ENCODE results near the gene TAS1R3. TPM values are rescaled to one million over a fixed set of nuclear protein-coding genes. Genes with fewer than 3 reads are reported as not detected.
"Not testable (repeated sequence)": the region's sequence is repeated elsewhere in the genome, so short reads cannot be mapped to it uniquely, and the experiment has no call there.

TAS1R3 gene
- total RNA-seq, 1 donor from 2014 or later = 0.32 TPM

GRCh38 chr1:1315435-1315954 is 15.6 kb upstream of the TAS1R3 start:
- Mint-ChIP-seq H3K4me1 (ENCODE audit: low read depth) (no peaks in the 10 kb centered on the region), H3K27ac (no peak overlapping the region), H3K27me3 (ENCODE audit: low read depth) (no peaks in the 10 kb centered on the region), H3K4me3 (ENCODE audit: low read depth) (no peak overlapping the region), H3K36me3 (ENCODE audit: low read depth) (peaks cover 48% of the 10 kb centered on the region), H3K9me3 (no peaks in the 10 kb centered on the region)
- no peak for DNase-seq (ENCODE audit: low spot score)
- intact Hi-C loops (cut with micrococcal nuclease) = no loop called here

- peaks cover 44% of the 10 kb centered on the region for H3K36me3 Mint-ChIP-seq (ENCODE audit: low read depth)
- intact Hi-C loops (cut with micrococcal nuclease); H3K4me3 Mint-ChIP-seq (ENCODE audit: low read depth); DNase-seq (ENCODE audit: low spot score); H3K27ac Mint-ChIP-seq; H3K27me3 Mint-ChIP-seq (ENCODE audit: low read depth); H3K9me3 Mint-ChIP-seq; H3K4me1 Mint-ChIP-seq (ENCODE audit: low read depth): not testable (repeated sequence)
Observed at GRCh38 chr1:1316199-1316598, 14.9 kb upstream of the TAS1R3 start.

DNA sequence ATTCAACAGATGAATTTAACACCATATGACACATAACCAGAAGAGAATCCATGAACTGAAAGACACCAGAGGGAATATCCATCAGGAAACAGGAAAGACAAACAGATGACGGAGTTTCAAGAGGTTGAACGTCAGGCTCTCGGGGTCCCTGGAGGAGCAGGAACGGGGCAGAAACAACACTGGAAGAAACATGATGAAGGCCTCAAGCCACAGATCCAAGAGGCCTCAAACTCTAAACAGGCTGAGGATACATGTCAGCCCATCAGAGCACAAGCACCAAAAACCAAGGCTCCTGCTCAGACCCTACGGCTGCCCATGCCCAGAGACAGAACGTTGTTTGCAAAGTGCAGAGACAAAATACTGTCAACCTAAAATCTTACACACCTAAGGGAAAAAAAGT is 13.7 kb upstream of the TAS1R3 start:
- Mint-ChIP-seq H3K4me1 (ENCODE audit: low read depth) (peaks cover 4% of the 10 kb centered on the region), H3K4me3 (ENCODE audit: low read depth) (no peak overlapping the region), H3K36me3 (ENCODE audit: low read depth) (peaks cover 49% of the 10 kb centered on the region), H3K27ac (no peak overlapping the region), H3K27me3 (ENCODE audit: low read depth) (no peaks in the 10 kb centered on the region), H3K9me3 (no peaks in the 10 kb centered on the region)
- intact Hi-C loops (cut with micrococcal nuclease) = no loop called here
- no peak for DNase-seq (ENCODE audit: low spot score)

GRCh38 chr1:1318131-1318652 is 12.9 kb upstream of the TAS1R3 start:
- Mint-ChIP-seq H3K9me3 (no peaks in the 10 kb centered on the region), H3K4me1 (ENCODE audit: low read depth) (peaks cover 7% of the 10 kb centered on the region), H3K27ac (no peak overlapping the region), H3K27me3 (ENCODE audit: low read depth) (no peaks in the 10 kb centered on the region), H3K4me3 (ENCODE audit: low read depth) (no peak overlapping the region), H3K36me3 (ENCODE audit: low read depth) (peaks cover 47% of the 10 kb centered on the region)
- intact Hi-C loops (cut with micrococcal nuclease) = no loop called here
- no peak for DNase-seq (ENCODE audit: low spot score)

- Mint-ChIP-seq H3K27ac (no peak overlapping the region), H3K27me3 (ENCODE audit: low read depth) (no peaks in the 10 kb centered on the region), H3K9me3 (no peaks in the 10 kb centered on the region), H3K4me3 (ENCODE audit: low read depth) (no peak overlapping the region), H3K4me1 (ENCODE audit: low read depth) (peaks cover 11% of the 10 kb centered on the region), H3K36me3 (ENCODE audit: low read depth) (peaks cover 46% of the 10 kb centered on the region)
- no peak for DNase-seq (ENCODE audit: low spot score)
- intact Hi-C loops (cut with micrococcal nuclease) = no loop called here
Observed at GRCh38 chr1:1318777-1319645, 12.1 kb upstream of the TAS1R3 start.

DNA sequence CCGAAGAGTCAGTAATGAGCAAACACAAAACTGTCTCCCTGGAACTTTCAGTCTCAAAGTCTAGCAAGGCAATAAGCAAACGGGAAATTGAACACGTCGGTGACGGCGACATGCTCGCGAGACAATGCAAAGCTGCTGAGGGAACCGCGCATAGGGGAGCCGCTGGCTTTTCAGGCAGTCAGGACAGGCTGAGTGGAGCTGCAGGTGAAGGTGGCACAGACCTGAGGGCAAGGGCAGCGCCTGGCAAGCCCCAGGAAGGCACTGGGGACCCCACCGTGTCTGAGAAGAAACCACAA is 11.5 kb upstream of the TAS1R3 start:
- Mint-ChIP-seq H3K4me1 (ENCODE audit: low read depth) (peaks cover 11% of the 10 kb centered on the region), H3K4me3 (ENCODE audit: low read depth) (no peak overlapping the region), H3K27ac (no peak overlapping the region), H3K9me3 (no peaks in the 10 kb centered on the region), H3K27me3 (ENCODE audit: low read depth) (no peaks in the 10 kb centered on the region), H3K36me3 (ENCODE audit: low read depth) (peaks cover 46% of the 10 kb centered on the region)
- DNase-seq (ENCODE audit: low spot score) = no peak
- intact Hi-C loops (cut with micrococcal nuclease) = no loop called here

GRCh38 chr1:1320666-1321448 is 10.2 kb upstream of the TAS1R3 start:
- Mint-ChIP-seq H3K4me1 (ENCODE audit: low read depth) (peaks cover 15% of the 10 kb centered on the region), H3K27ac (no peak overlapping the region), H3K4me3 (ENCODE audit: low read depth) (no peak overlapping the region), H3K9me3 (no peaks in the 10 kb centered on the region), H3K36me3 (ENCODE audit: low read depth) (peaks cover 38% of the 10 kb centered on the region), H3K27me3 (ENCODE audit: low read depth) (no peaks in the 10 kb centered on the region)
- DNase-seq (ENCODE audit: low spot score) = no peak
- intact Hi-C loops (cut with micrococcal nuclease) = no loop called here

GRCh38 chr1:1321477-1321876 is 9.6 kb upstream of the TAS1R3 start:
- no peak overlapping the region for H3K27ac Mint-ChIP-seq
- peaks cover 18% of the 10 kb centered on the region for H3K4me1 Mint-ChIP-seq (ENCODE audit: low read depth)
- H3K36me3 Mint-ChIP-seq (ENCODE audit: low read depth) = peaks cover 33% of the 10 kb centered on the region
- intact Hi-C loops (cut with micrococcal nuclease) = no loop called here
- no peaks in the 10 kb centered on the region for H3K9me3 Mint-ChIP-seq
- no peak for DNase-seq (ENCODE audit: low spot score)
- H3K4me3 Mint-ChIP-seq (ENCODE audit: low read depth) = no peak overlapping the region
- H3K27me3 Mint-ChIP-seq (ENCODE audit: low read depth) = no peaks in the 10 kb centered on the region

DNA sequence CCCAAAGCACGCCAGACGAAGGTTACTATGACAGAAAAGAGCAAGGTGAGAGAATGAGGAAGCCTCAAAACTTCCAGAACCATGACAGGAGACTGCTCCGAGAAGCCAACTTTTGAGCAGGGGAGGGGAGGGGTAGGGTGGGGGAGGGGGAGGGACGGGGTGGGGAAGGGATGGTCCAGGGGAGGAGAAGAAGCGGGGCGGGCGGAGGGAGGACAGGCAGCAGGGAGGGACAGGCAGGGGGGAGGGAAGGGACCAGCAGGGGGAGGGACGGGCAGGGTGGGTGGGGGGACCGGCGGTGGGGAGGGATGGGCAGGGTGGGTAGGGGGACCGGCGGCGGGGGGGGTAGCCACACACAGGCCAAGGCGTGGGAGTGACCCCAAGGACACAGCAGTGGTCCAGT is 8.7 kb upstream of the TAS1R3 start:
- H3K9me3 Mint-ChIP-seq = no peaks in the 10 kb centered on the region
- peak overlapping the region; percentile 87 for H3K4me3 Mint-ChIP-seq (ENCODE audit: low read depth)
- intact Hi-C loops (cut with micrococcal nuclease) = no loop called here
- no peak for DNase-seq (ENCODE audit: low spot score)
- peak overlapping the region; percentile 67 for H3K27ac Mint-ChIP-seq
- peaks cover 18% of the 10 kb centered on the region for H3K4me1 Mint-ChIP-seq (ENCODE audit: low read depth)
- no peaks in the 10 kb centered on the region for H3K27me3 Mint-ChIP-seq (ENCODE audit: low read depth)
- peaks cover 31% of the 10 kb centered on the region for H3K36me3 Mint-ChIP-seq (ENCODE audit: low read depth)

DNA sequence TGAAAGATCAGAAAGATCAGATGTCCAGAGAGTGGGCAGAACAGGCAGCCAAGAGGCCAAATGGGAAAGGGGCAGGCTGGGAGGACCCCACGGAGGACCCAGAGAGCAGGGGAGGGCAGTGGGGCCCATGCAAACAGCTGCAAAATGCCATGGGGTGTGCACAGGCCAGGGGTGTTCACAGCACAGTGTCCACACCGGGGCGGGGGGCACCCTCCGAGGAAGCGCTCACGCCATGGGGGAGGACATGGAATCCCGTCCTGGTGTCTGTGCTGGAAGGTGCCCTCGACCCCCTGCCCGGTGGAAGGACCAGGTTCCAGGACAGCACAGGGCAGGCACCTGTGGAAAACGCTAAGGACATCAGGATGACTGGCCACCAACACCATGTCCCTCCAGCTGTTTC is 8.1 kb upstream of the TAS1R3 start:
- intact Hi-C loops (cut with micrococcal nuclease) = no loop called here
- H3K27ac Mint-ChIP-seq = peak overlapping the region; percentile 67
- no peak for DNase-seq (ENCODE audit: low spot score)
- peak overlapping the region; percentile 87 for H3K4me3 Mint-ChIP-seq (ENCODE audit: low read depth)
- no peaks in the 10 kb centered on the region for H3K27me3 Mint-ChIP-seq (ENCODE audit: low read depth)
- peaks cover 30% of the 10 kb centered on the region for H3K36me3 Mint-ChIP-seq (ENCODE audit: low read depth)
- peaks cover 18% of the 10 kb centered on the region for H3K4me1 Mint-ChIP-seq (ENCODE audit: low read depth)
- no peaks in the 10 kb centered on the region for H3K9me3 Mint-ChIP-seq

GRCh38 chr1:1324084-1324523 is 7.0 kb upstream of the TAS1R3 start:
- peaks cover 18% of the 10 kb centered on the region for H3K4me1 Mint-ChIP-seq (ENCODE audit: low read depth)
- H3K27ac Mint-ChIP-seq = no peak overlapping the region
- intact Hi-C loops (cut with micrococcal nuclease) = loop anchor here (1.0 kb wide), 1 partner anchor 16 kb away; the partner anchor contains the start of gene PUSL1
- peak overlapping the region; percentile 90 for H3K4me3 Mint-ChIP-seq (ENCODE audit: low read depth)
- no peak for DNase-seq (ENCODE audit: low spot score)
- no peaks in the 10 kb centered on the region for H3K9me3 Mint-ChIP-seq
- no peaks in the 10 kb centered on the region for H3K27me3 Mint-ChIP-seq (ENCODE audit: low read depth)
- peaks cover 24% of the 10 kb centered on the region for H3K36me3 Mint-ChIP-seq (ENCODE audit: low read depth)

DNA sequence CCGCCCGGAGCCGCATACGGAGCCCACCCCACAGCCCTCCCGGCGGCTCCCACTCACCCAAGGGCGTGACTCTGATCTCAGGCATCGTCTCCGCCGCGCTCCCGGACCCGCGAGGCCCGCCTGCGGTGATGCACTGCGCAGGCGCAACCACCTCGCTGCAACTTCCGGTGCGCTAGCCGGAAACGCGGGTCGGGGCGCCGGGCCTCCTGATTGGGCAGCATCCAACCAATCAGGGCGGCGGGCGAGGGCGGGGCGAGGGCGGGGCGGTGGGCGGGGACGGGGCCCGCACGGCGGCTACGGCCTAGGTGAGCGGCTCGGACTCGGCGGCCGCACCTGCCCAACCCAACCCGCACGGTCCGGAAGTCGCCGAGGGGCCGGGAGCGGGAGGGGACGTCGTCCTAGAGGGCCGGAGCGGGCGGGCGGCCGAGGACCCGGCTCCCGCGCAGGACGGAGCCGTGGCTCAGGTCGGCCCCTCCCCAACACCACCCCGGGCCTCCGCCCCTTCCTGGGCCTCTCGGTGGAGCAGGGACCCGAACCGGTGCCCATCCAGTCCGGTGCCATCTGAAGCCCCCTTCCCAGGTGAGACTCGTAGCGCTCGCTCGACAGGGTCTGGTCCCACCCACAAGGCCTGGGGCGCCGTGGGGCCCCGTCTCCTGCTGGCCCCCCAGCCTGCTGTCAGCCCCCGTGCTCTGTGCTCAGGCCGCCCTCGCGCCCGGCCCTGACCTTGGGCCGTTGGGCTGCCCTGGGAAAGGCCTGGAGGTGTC is 6.4 kb upstream of the TAS1R3 start, which contains the start of the genes CPTP and INTS11:
Gene CPTP, plus strand, starts transcription at position 279 of the 764 bp plus-strand sequence. CDS start 2,109 bp downstream, outside the sequence.
Gene INTS11, minus strand, starts transcription at position 137 of the 764 bp plus-strand sequence. Its CDS starts 52 bp downstream, at position 85.
- H3K27me3 Mint-ChIP-seq (ENCODE audit: low read depth) = no peaks in the 10 kb centered on the region
- intact Hi-C loops (cut with micrococcal nuclease) = loop anchor here (1.0 kb wide), 1 partner anchor 16 kb away; the partner anchor contains the start of gene PUSL1
- peak within 1 kb of the TSS; percentile 87 for H3K27ac Mint-ChIP-seq
- H3K4me1 Mint-ChIP-seq (ENCODE audit: low read depth) = peaks cover 18% of the 10 kb centered on the region
- DNase-seq (ENCODE audit: low spot score) = peak; percentile 93
- peaks cover 20% of the 10 kb centered on the region for H3K36me3 Mint-ChIP-seq (ENCODE audit: low read depth)
- no peaks in the 10 kb centered on the region for H3K9me3 Mint-ChIP-seq
- peak within 1 kb of the TSS; percentile 90 for H3K4me3 Mint-ChIP-seq (ENCODE audit: low read depth)
